Breast epithelium (tissue), 4 donors: ENCODE measurements around the gene ADD3. TPM values are rescaled to one million over a fixed set of nuclear protein-coding genes. Genes with fewer than 3 reads are reported as not detected.

ENCODE experiments used
- DNase-seq, 2 donors: peaks; one replicate each; pipeline ENCODE4 v3.0.0-alpha.2; 2019; ENCODE audit warnings: low spot score in 2 of 2
- H3K27ac ChIP-seq, 2 donors: fragments of 200-600 bp; sonication (generic) in 1 of 2; one replicate each; pipeline ENCODE4 v1.5.1; 2016 to 2019; ENCODE audit warnings: mild to moderate bottlenecking in 1 of 2
- H3K27me3 ChIP-seq, 2 donors: fragments of 200-600 bp; sonication (generic) in 1 of 2; one replicate each; pipeline versions ENCODE4 v1.5.1 to v1.6.0; 2017 to 2019; ENCODE audit warnings: control low read depth in 1 of 2, mild to moderate bottlenecking in 1 of 2
- H3K36me3 ChIP-seq: fragments of 200-600 bp; one replicate; pipeline ENCODE4 v1.5.1; 2019
- H3K4me1 ChIP-seq, 2 donors: fragments of 200-600 bp; sonication (generic); one replicate each; pipeline ENCODE4 v1.5.1; 2016 to 2019; ENCODE audit warnings: control low read depth in 1 of 2
- H3K4me3 ChIP-seq, 3 donors: fragments of 200-600 bp; sonication (generic); 1 replicate in 2 of 3; 2 replicates in 1 of 3; pipeline ENCODE4 v1.5.1; 2016 to 2019; ENCODE audit warnings: mild to moderate bottlenecking in 3 of 3, moderate library complexity in 2 of 3
- H3K9me3 ChIP-seq, 2 donors: fragments of 200-600 bp; sonication (generic) in 1 of 2; one replicate each; pipeline ENCODE4 v1.5.1; 2016 to 2019; ENCODE audit warnings: control low read depth in 1 of 2
- POLR2A ChIP-seq: fragments of 450-650 bp; IDR thresholded peaks from one replicate; pipeline ENCODE4 v1.6.1; 2016; ENCODE audit warnings: antibody characterized with exemption, mild to moderate bottlenecking, moderate library complexity
- POLR2AphosphoS5 ChIP-seq, 3 donors: sonication (generic); formaldehyde crosslinking; IDR thresholded peaks; one replicate each; pipeline ENCODE4 v1.6.1; 2017; ENCODE audit warnings: antibody characterized with exemption in 3 of 3
- intact Hi-C: fragments of 100-400 bp; cut with DNase I; formaldehyde crosslinking; loops from one replicate; pipeline ENCODE4 v1.15.1; 2023; ENCODE audit warnings: low total_unique reads
- total RNA-seq, 3 donors: library from RNA; depleted of rRNA; stranded (reverse); fragments of >200 nt; gene quantifications; one replicate each; pipeline ENCODE4 v1.1.0, GENCODE V29; 2016
- TF ChIP-seq, protein P1 (sequence below), 3 donors: fragments of 450-650 bp; IDR thresholded peaks; one replicate each; pipeline ENCODE4 v1.5.1; 2016 to 2017; ENCODE audit warnings: antibody characterized with exemption in 3 of 3, mild to moderate bottlenecking in 3 of 3, moderate library complexity in 3 of 3

Gene ADD3
- total RNA-seq, 3 donors from 2014 or later = 208 to 458 (median 347) TPM

DNA sequence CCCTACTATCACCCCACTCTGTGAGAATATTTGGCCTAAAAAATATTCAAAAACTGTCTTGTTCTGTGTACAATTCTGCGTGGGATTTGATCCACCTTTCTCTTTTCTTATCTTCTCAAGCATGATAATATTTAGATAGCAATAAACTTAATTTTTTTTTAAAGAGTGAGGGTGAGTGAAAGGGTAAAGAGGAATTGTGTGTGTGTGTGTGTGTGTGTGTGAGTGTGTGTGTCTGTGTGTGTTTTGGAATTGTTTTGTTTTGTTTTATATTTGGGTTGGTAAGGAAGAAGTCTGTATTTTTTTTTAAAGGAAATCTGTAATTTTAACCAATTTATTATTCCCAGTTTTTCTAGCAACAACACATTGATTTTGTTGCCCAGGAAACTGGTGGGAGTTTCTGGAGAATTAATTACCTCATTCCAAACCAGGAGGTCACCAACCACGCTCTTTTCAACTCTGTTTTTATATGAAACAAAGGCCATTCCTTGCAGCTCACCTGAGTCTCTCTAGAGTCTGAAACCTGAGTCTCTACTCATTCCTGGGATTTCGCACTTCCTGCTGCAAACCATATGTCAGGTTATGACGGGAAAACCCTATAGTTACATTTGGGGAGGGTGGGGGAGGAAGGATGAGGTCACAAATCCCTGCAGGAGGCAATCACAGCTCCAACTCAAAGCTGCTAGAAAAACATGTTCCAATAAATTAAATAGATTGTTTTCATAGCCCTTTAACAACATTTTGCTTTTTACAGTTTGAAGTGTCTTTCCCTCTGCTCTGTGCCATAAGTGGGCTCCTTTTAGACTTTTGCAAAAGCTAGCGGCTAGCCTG, 46.4 kb upstream of the ADD3 start:
- no peak for DNase-seq
- H3K27ac ChIP-seq = peak overlapping the region; percentile 61 to 65
- intact Hi-C loops = no loop called here
- H3K4me1 ChIP-seq = no peaks in the 10 kb centered on the region
- TF ChIP-seq, protein P1, sequence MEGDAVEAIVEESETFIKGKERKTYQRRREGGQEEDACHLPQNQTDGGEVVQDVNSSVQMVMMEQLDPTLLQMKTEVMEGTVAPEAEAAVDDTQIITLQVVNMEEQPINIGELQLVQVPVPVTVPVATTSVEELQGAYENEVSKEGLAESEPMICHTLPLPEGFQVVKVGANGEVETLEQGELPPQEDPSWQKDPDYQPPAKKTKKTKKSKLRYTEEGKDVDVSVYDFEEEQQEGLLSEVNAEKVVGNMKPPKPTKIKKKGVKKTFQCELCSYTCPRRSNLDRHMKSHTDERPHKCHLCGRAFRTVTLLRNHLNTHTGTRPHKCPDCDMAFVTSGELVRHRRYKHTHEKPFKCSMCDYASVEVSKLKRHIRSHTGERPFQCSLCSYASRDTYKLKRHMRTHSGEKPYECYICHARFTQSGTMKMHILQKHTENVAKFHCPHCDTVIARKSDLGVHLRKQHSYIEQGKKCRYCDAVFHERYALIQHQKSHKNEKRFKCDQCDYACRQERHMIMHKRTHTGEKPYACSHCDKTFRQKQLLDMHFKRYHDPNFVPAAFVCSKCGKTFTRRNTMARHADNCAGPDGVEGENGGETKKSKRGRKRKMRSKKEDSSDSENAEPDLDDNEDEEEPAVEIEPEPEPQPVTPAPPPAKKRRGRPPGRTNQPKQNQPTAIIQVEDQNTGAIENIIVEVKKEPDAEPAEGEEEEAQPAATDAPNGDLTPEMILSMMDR (IDR thresholded peaks at IDR 0.05) = no peak
- no peak for TF ChIP-seq POLR2A
- TF ChIP-seq POLR2AphosphoS5 (IDR thresholded peaks at IDR 0.05) = no peak
- H3K27me3 ChIP-seq = no peaks in the 10 kb centered on the region
- no peak overlapping the region for H3K4me3 ChIP-seq
- no peaks in the 10 kb centered on the region for H3K9me3 ChIP-seq
- no peaks in the 10 kb centered on the region for H3K36me3 ChIP-seq

DNA sequence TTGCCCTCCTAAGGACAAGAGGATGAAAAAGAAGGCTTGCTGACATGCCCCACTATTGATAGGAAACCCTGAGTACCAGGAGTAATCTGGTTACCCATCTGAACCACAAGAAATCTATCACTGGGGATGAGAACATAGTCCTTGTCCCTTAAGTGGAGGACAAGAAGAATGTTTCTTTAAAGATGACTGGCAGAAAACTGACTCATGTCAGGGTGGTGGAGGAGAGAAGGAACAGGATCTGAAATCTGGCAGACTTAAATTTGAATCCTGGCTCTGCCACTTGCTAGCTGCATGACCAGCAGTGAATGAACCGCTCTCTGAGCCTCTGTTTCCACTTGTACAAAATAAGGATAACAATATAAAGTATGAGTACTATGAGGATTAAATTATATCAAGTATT, 45.5 kb upstream of the ADD3 start:
- Histone ChIP-seq H3K9me3 (no peaks in the 10 kb centered on the region), H3K36me3 (no peaks in the 10 kb centered on the region), H3K27ac (peak overlapping the region; percentile 61 to 65), H3K4me3 (no peak overlapping the region), H3K4me1 (peaks cover 0 to 3% of the 10 kb centered on the region in 2 donors), H3K27me3 (no peaks in the 10 kb centered on the region)
- DNase-seq = no peak
- TF ChIP-seq, protein P1 (IDR thresholded peaks at IDR 0.05) = no peak
- no peak for TF ChIP-seq POLR2A
- intact Hi-C loops = no loop called here

DNA sequence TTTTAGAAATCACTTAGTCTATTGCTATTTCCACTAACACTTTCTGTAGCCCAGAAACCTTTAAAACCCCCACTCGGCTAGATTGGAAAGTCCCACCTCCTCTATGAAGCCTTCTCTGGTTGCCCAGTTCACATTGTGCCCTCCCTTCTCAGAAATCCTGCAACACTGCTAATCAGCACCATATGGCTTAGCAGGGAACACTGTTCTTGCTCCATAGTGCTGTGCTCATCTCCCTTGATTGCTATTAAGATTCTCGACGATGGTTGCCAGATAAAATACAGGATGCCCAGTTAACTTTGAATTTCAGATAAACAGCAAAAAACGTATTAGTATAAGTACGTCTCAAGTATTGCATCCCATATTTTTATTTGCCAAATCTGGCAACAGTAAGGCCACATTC, 44.3 kb upstream of the ADD3 start:
- intact Hi-C loops = no loop called here
- H3K4me3 ChIP-seq = no peak overlapping the region
- no peaks in the 10 kb centered on the region for H3K36me3 ChIP-seq
- no peaks in the 10 kb centered on the region for H3K27me3 ChIP-seq
- no peak for TF ChIP-seq POLR2AphosphoS5 (IDR thresholded peaks at IDR 0.05)
- TF ChIP-seq POLR2A = no peak
- TF ChIP-seq, protein P1 (IDR thresholded peaks at IDR 0.05) = no peak
- peaks cover 0 to 6% of the 10 kb centered on the region in 2 donors for H3K4me1 ChIP-seq
- no peaks in the 10 kb centered on the region for H3K9me3 ChIP-seq
- DNase-seq = no peak
- H3K27ac ChIP-seq = peak overlapping the region in 1 of 2 donors; percentile 29

GRCh38 chr10:109964318-109964717, 43.5 kb upstream of the ADD3 start:
- DNase-seq = no peak
- Histone ChIP-seq H3K4me1 (peaks cover 0 to 6% of the 10 kb centered on the region in 2 donors), H3K27ac (no peak overlapping the region), H3K27me3 (no peaks in the 10 kb centered on the region), H3K36me3 (no peaks in the 10 kb centered on the region), H3K4me3 (no peak overlapping the region), H3K9me3 (no peaks in the 10 kb centered on the region)
- intact Hi-C loops = no loop called here
- TF ChIP-seq POLR2AphosphoS5 (IDR thresholded peaks at IDR 0.05) = no peak
- TF ChIP-seq POLR2A = no peak
- TF ChIP-seq, protein P1 (IDR thresholded peaks at IDR 0.05) = no peak

DNA sequence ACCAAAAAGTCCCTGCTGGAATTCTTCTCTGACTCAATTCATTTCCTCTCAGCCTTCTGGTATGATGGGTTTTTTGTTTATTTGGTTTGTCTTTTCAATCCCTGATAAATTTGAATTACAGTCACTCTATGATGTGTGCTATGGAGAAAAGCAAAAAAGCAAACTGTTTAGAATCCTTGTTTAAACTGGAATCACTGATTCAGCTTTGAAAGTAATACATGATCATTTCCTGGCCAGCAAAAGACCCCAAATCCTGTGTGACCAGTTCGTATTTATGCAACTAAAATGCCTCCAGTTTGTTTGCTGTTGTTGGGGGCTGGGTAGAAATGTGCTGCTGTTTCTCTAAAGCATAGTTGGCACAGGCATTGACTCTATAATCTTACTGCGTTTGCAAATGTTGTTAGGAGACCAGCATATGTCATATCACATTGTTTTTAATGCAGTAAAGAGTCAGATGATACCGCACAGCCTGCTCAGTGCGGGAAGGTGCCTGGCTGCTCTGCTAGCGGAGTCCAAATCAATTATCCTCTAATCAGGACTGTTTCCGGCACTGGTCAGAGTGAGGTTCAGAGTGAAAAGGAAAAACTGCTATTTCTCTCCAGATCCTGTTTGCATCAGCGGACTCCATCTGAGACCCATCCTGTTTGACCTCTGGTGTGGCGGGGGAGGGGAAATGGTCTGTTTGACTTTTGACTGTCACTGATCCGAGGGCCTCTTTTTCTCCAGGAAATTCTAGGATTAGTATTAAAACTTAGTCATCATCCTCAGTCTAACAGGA, 40.6 kb upstream of the ADD3 start:
- DNase-seq = no peak
- no peaks in the 10 kb centered on the region for H3K9me3 ChIP-seq
- TF ChIP-seq POLR2A = no peak
- TF ChIP-seq, protein P1 (IDR thresholded peaks at IDR 0.05) = no peak
- no peaks in the 10 kb centered on the region for H3K36me3 ChIP-seq
- intact Hi-C loops = no loop called here
- H3K27ac ChIP-seq = peak overlapping the region in 1 of 2 donors; percentile 22
- no peak overlapping the region for H3K4me3 ChIP-seq
- H3K27me3 ChIP-seq = no peaks in the 10 kb centered on the region
- H3K4me1 ChIP-seq = peaks cover 0 to 6% of the 10 kb centered on the region in 2 donors
